ENCODE results near the gene SERPINB7. TPM values are rescaled to one million over a fixed set of nuclear protein-coding genes. Genes with fewer than 3 reads are reported as not detected.

SERPINB7 gene
- total RNA-seq, 1 experiment from 2014 or later = not detected

- Histone ChIP-seq H3K9me3 (ENCODE audit: control insufficient read depth, low read depth, low read length) (no peaks in the 10 kb centered on the region), H3K27ac (ENCODE audit: insufficient read length, low read depth, low read length) (no peak overlapping the region), H2BK15ac (ENCODE audit: low read depth, low read length) (no peak overlapping the region), H2AFZ (ENCODE audit: low read length) (no peak overlapping the region), H4K91ac (ENCODE audit: insufficient read length, low read depth, low read length) (no peak overlapping the region), H3K4me2 (ENCODE audit: insufficient read depth, insufficient read length, low read length) (no peak overlapping the region), H3K4ac (ENCODE audit: low read depth, low read length) (no peak overlapping the region), H3K18ac (ENCODE audit: insufficient read length, low read depth, low read length) (no peak overlapping the region), H3K27me3 (ENCODE audit: insufficient read depth, low read length) (no peaks in the 10 kb centered on the region), H3K14ac (ENCODE audit: insufficient read depth, low read length) (no peak overlapping the region), H2BK5ac (ENCODE audit: insufficient read length, low read length) (no peak overlapping the region), H2BK120ac (ENCODE audit: low read depth, low read length, poor library complexity, severe bottlenecking) (no peak overlapping the region), H4K5ac (ENCODE audit: insufficient read length, low read depth, low read length) (no peak overlapping the region), H3K4me1 (ENCODE audit: insufficient read depth, low read length) (no peaks in the 10 kb centered on the region), H3K79me1 (ENCODE audit: insufficient read depth, low read depth, low read length, poor library complexity, severe bottlenecking) (no peaks in the 10 kb centered on the region), H3K23me2 (ENCODE audit: insufficient read length, low read depth, low read length, poor library complexity, severe bottlenecking) (no peaks in the 10 kb centered on the region), H2BK12ac (ENCODE audit: insufficient read length, low read depth, low read length) (no peak overlapping the region), H4K20me1 (ENCODE audit: control insufficient read depth, insufficient read depth, insufficient read length) (no peaks in the 10 kb centered on the region), H2BK20ac (ENCODE audit: low read depth, low read length, poor library complexity, severe bottlenecking) (no peak overlapping the region), H3T11ph (ENCODE audit: low read length) (no peak overlapping the region), H3K9ac (ENCODE audit: extremely low read depth, insufficient read length, low read length) (no peak overlapping the region), H3K79me2 (ENCODE audit: insufficient read depth, low read length) (no peaks in the 10 kb centered on the region), H3K56ac (ENCODE audit: insufficient read length, low read depth, low read length) (no peak overlapping the region), H3K23ac (ENCODE audit: insufficient read length, low read depth, low read length) (no peak overlapping the region), H2AK5ac (ENCODE audit: insufficient read length, low read length) (no peak overlapping the region), H4K8ac (replicated peaks; ENCODE audit: insufficient read length, low read depth, low read length) (no peak overlapping the region)
- Mint-ChIP-seq H3K27me3 (ENCODE audit: low read depth) (no peaks in the 10 kb centered on the region), H3K4me3 (no peak overlapping the region), H3K36me3 (ENCODE audit: insufficient read depth in 1 of 3, low read depth in 3 of 3) (peaks cover 3 to 9% (median 3%) of the 10 kb centered on the region in 3 experiments; a peak in 4 of 7 replicates), H3K9me3 (peaks cover 8% of the 10 kb centered on the region in 2 experiments), H3K27ac (no peak overlapping the region), H3K4me1 (no peaks in the 10 kb centered on the region)
- no CpG with 5 or more reads among the region's 2 CpGs for WGBS (ENCODE audit: extremely low coverage, insufficient read length, low lambda C conversion rate)
- no peak for DNase-seq
- no peak for TF ChIP-seq CTCF (conservative IDR thresholded peaks at IDR 0.05)
These were observed 9.4 kb upstream of the SERPINB7 start for GRCh38 chr18:63765837-63766236.

Data from H9 (cell line).